ENCODE measurements around the gene PRMT1. TPM values are rescaled to one million over a fixed set of nuclear protein-coding genes. Genes with fewer than 3 reads are reported as not detected.

PRMT1 gene
- total RNA-seq, 2 donors from 2014 or later = 45.4 to 71.2 TPM

DNA sequence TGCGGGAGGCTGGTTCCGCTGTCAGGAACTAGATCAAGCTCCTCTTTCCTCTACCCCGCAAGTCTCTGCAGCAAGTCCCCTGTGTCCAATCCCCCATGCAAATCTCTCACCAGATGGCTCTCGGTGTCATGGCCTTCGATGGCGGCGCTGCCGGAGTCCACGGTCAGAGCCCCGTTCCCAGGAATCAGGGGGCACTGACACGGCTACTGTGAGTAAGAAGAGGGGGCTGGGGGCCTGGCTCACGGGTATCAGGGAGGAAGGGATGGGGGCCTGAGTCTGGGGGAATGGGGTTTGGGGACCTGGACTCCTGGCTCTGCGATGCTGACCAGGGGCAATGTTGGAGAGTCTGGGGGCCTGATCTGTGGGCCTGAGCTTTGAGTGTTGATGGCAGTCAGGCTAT is 31.1 kb upstream of the PRMT1 start:
- H3K36me3 ChIP-seq (replicated peaks in 1 of 2; ENCODE audit: insufficient read depth in 1 of 2, low read depth in 2 of 2) = peaks cover 0 to 4% of the 10 kb centered on the region in 2 donors
- peaks cover 28% of the 10 kb centered on the region for H3K4me1 ChIP-seq
- no peak overlapping the region for H3K4me3 ChIP-seq
- intact Hi-C loops (cut with DNase I) = no loop called here
- H3K9me3 ChIP-seq = no peaks in the 10 kb centered on the region
- ATAC-seq = no peak
- WGBS, 2 donors = 82 to 91% methylated on average over 8 to 13 of the region's 13 CpGs
- no peak overlapping the region for H3K27ac ChIP-seq
- no peak for TF ChIP-seq POLR2A (IDR thresholded peaks at IDR 0.05)
- TF ChIP-seq, protein P1, sequence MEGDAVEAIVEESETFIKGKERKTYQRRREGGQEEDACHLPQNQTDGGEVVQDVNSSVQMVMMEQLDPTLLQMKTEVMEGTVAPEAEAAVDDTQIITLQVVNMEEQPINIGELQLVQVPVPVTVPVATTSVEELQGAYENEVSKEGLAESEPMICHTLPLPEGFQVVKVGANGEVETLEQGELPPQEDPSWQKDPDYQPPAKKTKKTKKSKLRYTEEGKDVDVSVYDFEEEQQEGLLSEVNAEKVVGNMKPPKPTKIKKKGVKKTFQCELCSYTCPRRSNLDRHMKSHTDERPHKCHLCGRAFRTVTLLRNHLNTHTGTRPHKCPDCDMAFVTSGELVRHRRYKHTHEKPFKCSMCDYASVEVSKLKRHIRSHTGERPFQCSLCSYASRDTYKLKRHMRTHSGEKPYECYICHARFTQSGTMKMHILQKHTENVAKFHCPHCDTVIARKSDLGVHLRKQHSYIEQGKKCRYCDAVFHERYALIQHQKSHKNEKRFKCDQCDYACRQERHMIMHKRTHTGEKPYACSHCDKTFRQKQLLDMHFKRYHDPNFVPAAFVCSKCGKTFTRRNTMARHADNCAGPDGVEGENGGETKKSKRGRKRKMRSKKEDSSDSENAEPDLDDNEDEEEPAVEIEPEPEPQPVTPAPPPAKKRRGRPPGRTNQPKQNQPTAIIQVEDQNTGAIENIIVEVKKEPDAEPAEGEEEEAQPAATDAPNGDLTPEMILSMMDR (IDR thresholded peaks at IDR 0.05) = no peak
- H3K27me3 ChIP-seq = no peaks in the 10 kb centered on the region
- DNase-seq = no peak

DNA sequence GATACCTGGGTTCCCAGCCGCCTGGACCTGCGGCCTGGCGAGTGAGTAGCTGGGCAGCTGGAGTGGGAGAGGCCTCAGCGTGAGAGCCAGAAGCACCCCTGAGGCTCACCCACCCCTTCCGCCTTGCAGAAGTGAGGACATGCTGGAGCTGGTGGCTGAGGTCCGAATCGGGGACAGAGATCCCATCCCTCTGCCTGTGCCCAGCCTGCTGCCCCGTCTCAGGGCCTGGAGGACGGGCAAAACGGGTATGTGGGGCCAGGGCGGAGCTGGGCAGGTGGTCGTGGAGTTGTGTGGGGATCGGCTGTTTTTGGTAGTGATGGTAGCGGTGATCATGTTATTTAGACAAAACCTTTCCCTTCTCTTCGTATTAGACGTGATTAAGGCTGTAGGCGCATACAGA is 30.5 kb upstream of the PRMT1 start:
- intact Hi-C loops (cut with DNase I) = no loop called here
- ATAC-seq = no peak
- H3K4me3 ChIP-seq = no peak overlapping the region
- H3K27ac ChIP-seq = no peak overlapping the region
- peaks cover 23% of the 10 kb centered on the region for H3K4me1 ChIP-seq
- DNase-seq = no peak
- TF ChIP-seq, protein P1 (IDR thresholded peaks at IDR 0.05) = no peak
- no peak for TF ChIP-seq POLR2A (IDR thresholded peaks at IDR 0.05)
- no peaks in the 10 kb centered on the region for H3K27me3 ChIP-seq
- no peaks in the 10 kb centered on the region for H3K9me3 ChIP-seq
- peaks cover 3 to 6% of the 10 kb centered on the region in 2 donors for H3K36me3 ChIP-seq (replicated peaks in 1 of 2; ENCODE audit: insufficient read depth in 1 of 2, low read depth in 2 of 2)
- 89 to 92% methylated on average over 17 of the region's 17 CpGs for WGBS, 2 donors

DNA sequence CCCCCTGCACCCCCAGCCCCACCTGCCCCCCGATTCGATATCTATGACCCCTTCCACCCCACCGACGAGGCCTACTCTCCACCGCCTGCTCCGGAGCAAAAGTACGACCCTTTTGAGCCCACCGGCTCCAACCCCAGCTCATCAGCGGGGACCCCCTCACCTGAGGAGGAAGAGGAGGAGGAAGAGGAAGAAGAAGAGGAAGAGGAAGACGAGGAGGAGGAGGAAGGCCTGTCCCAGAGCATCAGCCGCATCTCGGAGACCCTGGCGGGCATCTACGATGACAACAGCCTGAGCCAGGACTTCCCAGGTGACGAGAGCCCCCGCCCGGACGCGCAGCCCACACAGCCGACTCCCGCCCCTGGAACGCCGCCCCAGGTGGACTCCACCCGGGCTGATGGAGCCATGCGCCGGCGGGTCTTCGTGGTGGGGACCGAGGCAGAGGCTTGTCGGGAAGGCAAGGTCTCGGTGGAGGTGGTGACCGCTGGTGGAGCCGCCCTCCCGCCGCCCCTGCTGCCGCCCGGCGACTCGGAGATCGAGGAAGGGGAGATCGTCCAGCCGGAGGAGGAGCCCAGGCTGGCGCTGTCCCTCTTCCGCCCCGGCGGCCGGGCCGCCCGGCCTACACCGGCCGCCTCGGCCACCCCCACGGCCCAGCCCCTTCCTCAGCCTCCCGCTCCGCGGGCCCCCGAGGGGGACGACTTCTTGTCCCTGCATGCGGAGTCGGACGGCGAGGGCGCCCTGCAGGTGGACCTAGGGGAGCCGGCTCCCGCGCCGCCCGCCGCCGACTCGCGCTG is 25.8 kb upstream of the PRMT1 start:
- ATAC-seq (no peak), DNase-seq (no peak)
- 92 to 96% methylated on average over 23 to 59 of the region's 72 CpGs for WGBS, 2 donors
- Histone ChIP-seq H3K27ac (no peak overlapping the region), H3K4me1 (no peaks in the 10 kb centered on the region), H3K4me3 (no peak overlapping the region), H3K9me3 (no peaks in the 10 kb centered on the region), H3K36me3 (replicated peaks in 1 of 2; ENCODE audit: insufficient read depth in 1 of 2, low read depth in 2 of 2) (peaks cover 3 to 26% of the 10 kb centered on the region in 2 donors), H3K27me3 (no peaks in the 10 kb centered on the region)
- TF ChIP-seq, protein P1 (IDR thresholded peaks at IDR 0.05) = no peak
- TF ChIP-seq POLR2A (IDR thresholded peaks at IDR 0.05) = no peak
- intact Hi-C loops (cut with DNase I) = no loop called here

DNA sequence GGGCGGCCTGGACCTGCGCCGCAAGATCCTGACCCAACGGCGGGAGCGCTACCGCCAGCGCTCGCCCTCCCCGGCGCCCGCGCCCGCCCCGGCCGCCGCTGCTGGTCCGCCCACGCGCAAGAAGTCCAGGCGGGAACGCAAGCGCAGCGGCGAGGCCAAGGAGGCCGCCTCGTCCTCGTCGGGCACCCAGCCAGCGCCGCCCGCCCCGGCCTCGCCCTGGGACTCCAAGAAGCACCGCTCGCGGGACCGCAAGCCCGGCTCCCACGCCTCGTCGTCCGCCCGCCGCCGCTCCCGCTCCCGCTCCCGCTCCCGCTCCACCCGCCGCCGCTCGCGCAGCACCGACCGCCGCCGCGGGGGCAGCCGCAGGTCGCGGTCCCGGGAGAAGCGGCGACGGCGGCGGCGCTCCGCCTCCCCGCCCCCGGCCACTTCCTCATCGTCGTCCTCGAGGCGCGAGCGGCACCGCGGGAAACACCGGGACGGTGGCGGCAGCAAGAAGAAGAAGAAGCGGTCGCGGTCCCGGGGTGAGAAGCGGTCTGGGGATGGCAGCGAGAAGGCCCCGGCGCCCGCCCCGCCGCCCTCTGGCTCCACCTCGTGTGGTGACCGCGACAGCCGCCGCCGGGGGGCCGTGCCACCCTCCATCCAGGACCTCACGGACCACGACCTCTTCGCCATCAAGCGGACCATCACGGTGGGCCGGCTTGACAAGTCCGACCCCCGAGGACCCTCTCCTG is 25.1 kb upstream of the PRMT1 start:
- intact Hi-C loops (cut with DNase I) = no loop called here
- Histone ChIP-seq H3K4me1 (no peaks in the 10 kb centered on the region), H3K27me3 (no peaks in the 10 kb centered on the region), H3K4me3 (no peak overlapping the region), H3K9me3 (no peaks in the 10 kb centered on the region), H3K36me3 (replicated peaks in 1 of 2; ENCODE audit: insufficient read depth in 1 of 2, low read depth in 2 of 2) (peaks cover 3 to 29% of the 10 kb centered on the region in 2 donors), H3K27ac (no peak overlapping the region)
- WGBS, 2 donors = 96% methylated on average over 104 to 106 of the region's 110 CpGs
- no peak for TF ChIP-seq POLR2A (IDR thresholded peaks at IDR 0.05)
- TF ChIP-seq, protein P1 (IDR thresholded peaks at IDR 0.05) = no peak
- ATAC-seq = no peak
- no peak for DNase-seq
